ENCODE results near the gene MTR. TPM values are rescaled to one million over a fixed set of nuclear protein-coding genes. Genes with fewer than 3 reads are reported as not detected.

MTR gene
- total and polyA plus RNA-seq, 7 experiments from 2014 or later, result 19.8 to 78.8 (median 46.4) TPM

DNA sequence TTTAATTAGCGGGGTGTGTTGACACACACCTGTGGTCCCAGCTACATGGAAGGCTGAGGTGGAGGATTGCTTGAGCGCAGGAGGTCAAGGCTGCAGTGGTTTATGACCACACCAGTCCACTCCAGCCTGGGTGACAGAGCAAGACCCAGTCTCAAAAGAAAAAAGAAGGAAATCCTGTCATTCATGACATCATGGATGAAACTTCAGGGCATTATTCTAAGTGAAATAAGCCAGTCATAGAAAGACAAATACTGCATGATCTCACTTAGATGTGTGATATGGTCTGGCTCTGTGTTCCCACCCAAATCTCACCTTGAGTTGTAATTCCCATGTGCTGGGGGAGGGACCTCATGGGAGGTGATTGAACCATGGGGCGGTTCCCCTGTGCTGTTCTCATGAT lies 126.5 kb downstream of the MTR start:
- H3K27me3 Mint-ChIP-seq, result peaks cover 0 to 12% (median 0%) of the 10 kb centered on the region in 5 donors
- H3K36me3 Mint-ChIP-seq, result peaks cover 11 to 41% (median 39%) of the 10 kb centered on the region in 5 donors
- Histone ChIP-seq H3K27ac (ENCODE audit: low read depth, low read length) (no peak overlapping the region), H3K4me3 (ENCODE audit: low read length) (no peak overlapping the region), H3K4me1 (ENCODE audit: control insufficient read depth in 2 of 2, insufficient read depth in 2 of 2, low read length in 2 of 2) (no peaks in the 10 kb centered on the region), H3K36me3 (ENCODE audit: control insufficient read depth in 2 of 3, insufficient read depth in 3 of 3, low read length in 3 of 3) (no peaks in the 10 kb centered on the region), H3K9me3 (ENCODE audit: control insufficient read depth in 2 of 3, low read length in 3 of 3) (peaks cover 0 to 4% (median 0%) of the 10 kb centered on the region in 3 experiments), H3K27me3 (ENCODE audit: control insufficient read depth in 2 of 2, insufficient read depth in 2 of 2, low read length in 2 of 2) (no peaks in the 10 kb centered on the region)
- H3K27ac Mint-ChIP-seq, result no peak overlapping the region
- DNase-seq, result no peak
- H3K4me3 Mint-ChIP-seq, result no peak overlapping the region
- intact Hi-C loops (cut with micrococcal nuclease), result no loop called here
- H3K9me3 Mint-ChIP-seq, result peaks cover 1 to 41% (median 9%) of the 10 kb centered on the region in 11 donors
- POLR2A ChIA-PET, result no interaction called here
- CTCF ChIA-PET, result no interaction called here
- peaks cover 0 to under 1% (median 0%) of the 10 kb centered on the region in 7 donors for H3K4me1 Mint-ChIP-seq
- no peak for ATAC-seq

DNA sequence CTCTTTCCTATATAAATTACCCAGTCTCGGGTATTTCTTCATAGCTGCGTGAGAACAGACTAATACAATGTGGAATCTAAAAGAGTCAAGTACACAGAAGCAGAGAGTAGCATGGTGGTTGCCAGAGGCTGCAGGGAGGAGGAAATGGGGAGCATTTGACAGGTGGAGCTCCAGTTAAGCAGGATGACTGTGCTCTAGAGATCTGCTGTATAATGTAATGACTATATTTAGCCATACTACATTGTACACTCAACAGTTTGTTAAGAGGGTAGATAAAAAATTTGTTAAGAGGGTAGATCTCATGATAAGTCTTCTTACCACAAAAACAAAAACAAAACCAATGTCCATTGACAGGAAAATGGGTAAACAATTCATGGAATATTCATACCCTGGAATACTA lies 127.1 kb downstream of the MTR start:
- CTCF ChIA-PET, result no interaction called here
- Mint-ChIP-seq H3K36me3 (peaks cover 9 to 39% (median 34%) of the 10 kb centered on the region in 5 donors), H3K27me3 (peaks cover 0 to 16% (median 0%) of the 10 kb centered on the region in 5 donors), H3K4me1 (peaks cover 0 to 1% (median 0%) of the 10 kb centered on the region in 7 donors), H3K9me3 (peaks cover 0 to 38% (median 6%) of the 10 kb centered on the region in 11 donors), H3K4me3 (no peak overlapping the region), H3K27ac (no peak overlapping the region)
- Histone ChIP-seq H3K4me3 (ENCODE audit: low read length) (no peak overlapping the region), H3K27ac (ENCODE audit: low read depth, low read length) (no peak overlapping the region), H3K27me3 (ENCODE audit: control insufficient read depth in 2 of 2, insufficient read depth in 2 of 2, low read length in 2 of 2) (no peaks in the 10 kb centered on the region), H3K4me1 (ENCODE audit: control insufficient read depth in 2 of 2, insufficient read depth in 2 of 2, low read length in 2 of 2) (no peaks in the 10 kb centered on the region), H3K9me3 (ENCODE audit: control insufficient read depth in 2 of 3, low read length in 3 of 3) (peaks cover 0 to 1% (median 0%) of the 10 kb centered on the region in 3 experiments), H3K36me3 (ENCODE audit: control insufficient read depth in 2 of 3, insufficient read depth in 3 of 3, low read length in 3 of 3) (no peaks in the 10 kb centered on the region)
- ATAC-seq (no peak), DNase-seq (no peak)
- POLR2A ChIA-PET, result no interaction called here
- intact Hi-C loops (cut with micrococcal nuclease), result no loop called here

DNA sequence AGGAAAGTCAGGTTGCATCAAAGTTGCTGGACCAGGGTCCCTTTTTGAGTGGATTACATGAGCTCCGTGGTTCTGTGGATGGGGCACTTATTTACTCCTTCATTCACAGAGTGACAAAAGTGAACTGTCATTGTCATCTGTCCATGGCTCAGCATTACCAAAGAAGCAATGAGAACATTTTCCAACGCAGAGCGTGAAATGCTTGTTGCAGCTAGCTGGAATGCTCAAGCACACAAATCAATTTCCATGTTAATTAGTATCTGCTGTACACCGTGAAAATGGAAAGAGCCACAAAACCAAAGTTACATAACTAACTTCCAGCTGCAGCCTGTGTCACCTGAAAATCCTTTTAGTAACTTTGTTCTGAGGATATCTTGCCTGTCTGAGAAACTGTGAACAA lies 130.3 kb downstream of the MTR start:
- H3K27me3 ChIP-seq (ENCODE audit: control insufficient read depth in 2 of 2, insufficient read depth in 2 of 2, low read length in 2 of 2), result no peaks in the 10 kb centered on the region
- DNase-seq, result no peak
- no peaks in the 10 kb centered on the region for H3K36me3 ChIP-seq (ENCODE audit: control insufficient read depth in 2 of 3, insufficient read depth in 3 of 3, low read length in 3 of 3)
- H3K4me3 ChIP-seq (ENCODE audit: low read length), result no peak overlapping the region
- Mint-ChIP-seq H3K9me3 (peaks cover 0 to 30% (median 6%) of the 10 kb centered on the region in 11 donors), H3K36me3 (peaks cover 3 to 13% (median 11%) of the 10 kb centered on the region in 5 donors), H3K27ac (no peak overlapping the region), H3K4me3 (no peak overlapping the region), H3K4me1 (peaks cover 0 to 3% (median 0%) of the 10 kb centered on the region in 7 donors), H3K27me3 (peaks cover 0 to 20% (median 6%) of the 10 kb centered on the region in 5 donors)
- H3K4me1 ChIP-seq (ENCODE audit: control insufficient read depth in 2 of 2, insufficient read depth in 2 of 2, low read length in 2 of 2), result no peaks in the 10 kb centered on the region
- H3K27ac ChIP-seq (ENCODE audit: low read depth, low read length), result no peak overlapping the region
- no peaks in the 10 kb centered on the region for H3K9me3 ChIP-seq (ENCODE audit: control insufficient read depth in 2 of 3, low read length in 3 of 3)
- ATAC-seq, result no peak
- ChIA-PET POLR2A (no interaction called here), CTCF (no interaction called here)
- intact Hi-C loops (cut with micrococcal nuclease), result no loop called here

GRCh38 chr1:236930503-236930902 lies 135.4 kb downstream of the MTR start:
- no peak overlapping the region for H3K27ac ChIP-seq (ENCODE audit: low read depth, low read length)
- ATAC-seq, result no peak
- no peaks in the 10 kb centered on the region for H3K4me1 ChIP-seq (ENCODE audit: control insufficient read depth in 2 of 2, insufficient read depth in 2 of 2, low read length in 2 of 2)
- Mint-ChIP-seq H3K36me3 (peaks cover 0 to 10% (median 4%) of the 10 kb centered on the region in 5 donors), H3K9me3 (peaks cover 0 to 35% (median 6%) of the 10 kb centered on the region in 11 donors), H3K27me3 (peaks cover 0 to 29% (median 9%) of the 10 kb centered on the region in 5 donors), H3K4me3 (no peak overlapping the region), H3K27ac (no peak overlapping the region), H3K4me1 (peaks cover 0 to 3% (median 0%) of the 10 kb centered on the region in 7 donors)
- H3K9me3 ChIP-seq (ENCODE audit: control insufficient read depth in 2 of 3, low read length in 3 of 3), result no peaks in the 10 kb centered on the region
- H3K27me3 ChIP-seq (ENCODE audit: control insufficient read depth in 2 of 2, insufficient read depth in 2 of 2, low read length in 2 of 2), result no peaks in the 10 kb centered on the region
- no peak overlapping the region for H3K4me3 ChIP-seq (ENCODE audit: low read length)
- ChIA-PET CTCF (no interaction called here), POLR2A (no interaction called here)
- intact Hi-C loops (cut with micrococcal nuclease), result no loop called here
- DNase-seq, result no peak
- no peaks in the 10 kb centered on the region for H3K36me3 ChIP-seq (ENCODE audit: control insufficient read depth in 2 of 3, insufficient read depth in 3 of 3, low read length in 3 of 3)

GRCh38 chr1:236938760-236939159 lies 143.7 kb downstream of the MTR start:
- DNase-seq (no peak), ATAC-seq (no peak)
- no peaks in the 10 kb centered on the region for H3K4me1 Mint-ChIP-seq
- ChIA-PET CTCF (no interaction called here), POLR2A (no interaction called here)
- Histone ChIP-seq H3K4me1 (ENCODE audit: control insufficient read depth in 2 of 2, insufficient read depth in 2 of 2, low read length in 2 of 2) (no peaks in the 10 kb centered on the region), H3K27me3 (ENCODE audit: control insufficient read depth in 2 of 2, insufficient read depth in 2 of 2, low read length in 2 of 2) (peaks cover 0 to 6% of the 10 kb centered on the region in 2 donors), H3K9me3 (ENCODE audit: control insufficient read depth in 2 of 3, low read length in 3 of 3) (no peaks in the 10 kb centered on the region), H3K4me3 (ENCODE audit: low read length) (no peak overlapping the region), H3K27ac (ENCODE audit: low read depth, low read length) (no peak overlapping the region), H3K36me3 (ENCODE audit: control insufficient read depth in 2 of 3, insufficient read depth in 3 of 3, low read length in 3 of 3) (no peaks in the 10 kb centered on the region)
- H3K4me3 Mint-ChIP-seq, result no peak overlapping the region
- H3K27ac Mint-ChIP-seq, result no peak overlapping the region
- H3K36me3 Mint-ChIP-seq, result no peaks in the 10 kb centered on the region
- H3K27me3 Mint-ChIP-seq, result peaks cover 2 to 16% (median 11%) of the 10 kb centered on the region in 5 donors
- peaks cover 0 to 5% (median 0%) of the 10 kb centered on the region in 11 donors for H3K9me3 Mint-ChIP-seq
- intact Hi-C loops (cut with micrococcal nuclease), result no loop called here

DNA sequence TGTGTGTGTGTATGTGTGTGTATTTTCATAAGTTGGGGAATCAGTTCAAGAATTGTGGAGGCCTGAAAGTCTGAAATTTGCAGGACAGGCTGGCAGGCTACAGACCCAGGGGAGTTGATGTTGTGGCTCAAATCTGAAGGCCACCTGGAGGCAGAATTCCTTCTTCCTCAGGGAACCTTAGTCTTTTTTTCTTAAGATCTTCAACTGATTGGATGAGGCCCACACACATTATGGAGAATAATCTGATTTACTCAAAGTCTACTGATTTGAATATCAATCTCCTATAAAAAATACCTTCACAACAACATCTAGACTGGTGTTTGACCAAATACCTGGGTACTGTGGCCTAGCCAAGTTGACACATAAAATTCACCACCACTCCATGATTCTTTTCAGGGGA lies 147.3 kb downstream of the MTR start:
- H3K4me3 ChIP-seq (ENCODE audit: low read length), result no peak overlapping the region
- ATAC-seq (no peak), DNase-seq (no peak)
- Mint-ChIP-seq H3K27ac (no peak overlapping the region), H3K4me3 (no peak overlapping the region), H3K9me3 (peaks cover 0 to 5% (median 3%) of the 10 kb centered on the region in 11 donors), H3K36me3 (no peaks in the 10 kb centered on the region), H3K4me1 (no peaks in the 10 kb centered on the region), H3K27me3 (peaks cover 2 to 25% (median 11%) of the 10 kb centered on the region in 5 donors)
- peaks cover 0 to 6% of the 10 kb centered on the region in 2 donors for H3K27me3 ChIP-seq (ENCODE audit: control insufficient read depth in 2 of 2, insufficient read depth in 2 of 2, low read length in 2 of 2)
- H3K4me1 ChIP-seq (ENCODE audit: control insufficient read depth in 2 of 2, insufficient read depth in 2 of 2, low read length in 2 of 2), result no peaks in the 10 kb centered on the region
- POLR2A ChIA-PET, result no interaction called here
- H3K36me3 ChIP-seq (ENCODE audit: control insufficient read depth in 2 of 3, insufficient read depth in 3 of 3, low read length in 3 of 3), result no peaks in the 10 kb centered on the region
- CTCF ChIA-PET, result no interaction called here
- no peak overlapping the region for H3K27ac ChIP-seq (ENCODE audit: low read depth, low read length)
- H3K9me3 ChIP-seq (ENCODE audit: control insufficient read depth in 2 of 3, low read length in 3 of 3), result no peaks in the 10 kb centered on the region
- intact Hi-C loops (cut with micrococcal nuclease), result no loop called here

GRCh38 chr1:236944556-236944955 lies 149.5 kb downstream of the MTR start:
- H3K9me3 ChIP-seq (ENCODE audit: control insufficient read depth in 2 of 3, low read length in 3 of 3), result no peaks in the 10 kb centered on the region
- peaks cover 0 to 6% of the 10 kb centered on the region in 2 donors for H3K27me3 ChIP-seq (ENCODE audit: control insufficient read depth in 2 of 2, insufficient read depth in 2 of 2, low read length in 2 of 2)
- no peaks in the 10 kb centered on the region for H3K4me1 ChIP-seq (ENCODE audit: control insufficient read depth in 2 of 2, insufficient read depth in 2 of 2, low read length in 2 of 2)
- no peak overlapping the region for H3K27ac Mint-ChIP-seq
- ATAC-seq (no peak), DNase-seq (no peak)
- H3K36me3 ChIP-seq (ENCODE audit: control insufficient read depth in 2 of 3, insufficient read depth in 3 of 3, low read length in 3 of 3), result no peaks in the 10 kb centered on the region
- peaks cover 0 to 5% (median 3%) of the 10 kb centered on the region in 11 donors for H3K9me3 Mint-ChIP-seq
- no peak overlapping the region for H3K4me3 Mint-ChIP-seq
- H3K4me3 ChIP-seq (ENCODE audit: low read length), result no peak overlapping the region
- ChIA-PET CTCF (no interaction called here), POLR2A (no interaction called here)
- no peak overlapping the region for H3K27ac ChIP-seq (ENCODE audit: low read depth, low read length)
- H3K27me3 Mint-ChIP-seq, result peaks cover 0 to 17% (median 12%) of the 10 kb centered on the region in 5 donors
- intact Hi-C loops (cut with micrococcal nuclease), result no loop called here
- no peaks in the 10 kb centered on the region for H3K4me1 Mint-ChIP-seq
- no peaks in the 10 kb centered on the region for H3K36me3 Mint-ChIP-seq
